Activated CD8-positive, alpha-beta memory T cell treated with anti-CD3 and anti-CD28 coated beads, Interleukin-2, amount 50 U/mL, for 24 hours (primary cell): ENCODE data around the gene RMDN2.
"Not testable (repeated sequence)": the region's sequence is repeated elsewhere in the genome, so short reads cannot be mapped to it uniquely, and the experiment has no call there.

Experiments
- DNase-seq: peaks from one replicate; pipeline ENCODE4 v3.0.0-alpha.2; 2020; ENCODE audit errors: extremely low read depth

RMDN2 gene

DNA sequence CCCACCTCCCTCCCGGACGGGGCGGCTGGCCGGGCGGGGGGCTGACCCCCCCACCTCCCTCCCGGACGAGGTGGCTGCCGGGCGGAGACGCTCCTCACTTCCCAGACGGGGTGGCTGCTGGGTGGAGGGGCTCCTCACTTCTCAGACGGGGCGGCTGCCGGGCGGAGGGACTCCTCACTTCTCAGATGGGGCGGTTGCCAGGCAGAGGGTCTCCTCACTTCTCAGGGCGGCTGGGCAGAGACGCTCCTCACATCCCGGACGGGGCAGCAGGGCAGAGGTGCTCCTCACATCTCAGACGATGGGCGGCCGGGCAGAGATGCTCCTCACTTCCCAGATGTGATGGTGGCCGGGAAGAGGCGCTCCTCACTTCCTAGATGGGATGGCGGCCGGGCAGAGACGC lies 7.8 kb downstream of the RMDN2 start:
- not testable (repeated sequence) for DNase-seq

GRCh38 chr2:37934591-37935513 lies 9.8 kb downstream of the RMDN2 start:
- no peak for DNase-seq

DNA sequence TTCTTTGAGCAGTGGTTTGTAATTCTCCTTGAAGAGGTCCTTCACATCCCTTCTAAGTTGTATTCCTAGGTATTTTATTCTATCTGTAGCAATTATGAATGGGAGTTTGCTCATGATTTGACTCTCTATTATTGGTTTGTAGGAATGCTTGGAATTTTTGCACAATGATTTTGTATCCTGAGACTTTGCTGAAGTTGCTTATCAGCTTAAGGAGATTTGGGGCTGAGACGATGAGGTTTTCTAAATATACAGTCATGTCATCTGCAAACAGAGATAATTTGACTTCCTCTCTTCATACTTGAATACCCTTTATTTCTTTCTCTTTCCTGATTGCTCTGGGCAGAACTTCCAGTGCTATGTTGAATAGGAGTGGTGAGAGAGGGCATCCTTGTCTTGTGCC lies 12.5 kb downstream of the RMDN2 start:
- not testable (repeated sequence) for DNase-seq

DNA sequence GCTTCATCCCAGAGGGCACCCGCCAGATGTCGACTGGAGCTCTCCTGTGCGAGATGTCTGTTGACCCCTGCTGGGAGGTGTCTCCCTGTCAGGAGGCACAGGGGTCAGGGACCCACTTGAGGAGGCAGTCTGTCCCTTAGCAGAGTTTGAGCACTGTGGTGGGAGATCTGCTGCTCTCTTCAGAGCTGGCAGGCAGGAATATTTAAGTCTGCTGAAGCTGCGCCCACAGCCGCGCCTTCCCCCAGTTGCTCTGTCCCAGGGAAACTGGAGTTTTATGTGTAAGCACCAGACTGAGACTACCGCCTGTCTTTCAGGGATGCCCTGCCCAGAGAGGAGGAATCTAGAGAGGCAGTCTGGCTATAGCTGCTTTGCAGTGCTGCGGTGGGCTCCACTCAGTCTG lies 16.2 kb downstream of the RMDN2 start:
- not testable (repeated sequence) for DNase-seq

DNA sequence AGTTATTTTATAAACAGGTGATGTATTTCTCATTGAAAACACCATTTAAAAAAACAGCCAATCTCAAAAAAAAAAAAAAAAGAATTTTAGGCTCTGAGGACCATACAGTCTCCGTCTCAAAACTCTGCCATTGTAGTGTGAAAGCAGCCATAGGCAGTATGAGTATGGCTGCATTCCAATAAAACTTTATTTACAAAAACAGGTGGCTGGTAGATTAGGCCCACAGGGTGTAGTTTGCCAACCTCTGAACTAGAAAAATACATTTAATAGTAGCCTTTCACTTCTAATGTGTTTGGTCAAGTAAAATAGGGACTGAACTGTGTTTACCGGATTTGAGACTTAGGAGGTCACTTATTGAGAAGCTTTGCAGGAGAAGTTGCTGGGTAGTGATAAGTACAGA lies 19.2 kb downstream of the RMDN2 start:
- no peak for DNase-seq

DNA sequence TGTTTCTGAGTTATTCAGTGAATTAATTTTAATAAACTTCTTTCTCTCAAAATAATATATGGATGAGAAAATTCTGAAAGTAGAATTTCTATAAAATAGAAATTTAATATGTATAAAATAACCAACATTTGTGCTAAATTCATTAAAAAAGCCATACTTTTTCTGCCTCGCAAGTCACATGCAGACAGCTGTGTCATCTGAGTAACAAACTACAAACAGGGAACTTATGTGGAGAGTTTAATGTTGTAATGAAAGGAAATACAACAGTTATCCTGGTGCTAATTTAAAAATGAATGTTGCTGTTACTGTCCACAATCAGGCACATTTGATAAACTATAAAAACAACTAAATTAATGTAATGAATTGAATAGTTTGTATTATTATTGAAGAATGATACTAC lies 22.2 kb downstream of the RMDN2 start:
- DNase-seq, result no peak

DNA sequence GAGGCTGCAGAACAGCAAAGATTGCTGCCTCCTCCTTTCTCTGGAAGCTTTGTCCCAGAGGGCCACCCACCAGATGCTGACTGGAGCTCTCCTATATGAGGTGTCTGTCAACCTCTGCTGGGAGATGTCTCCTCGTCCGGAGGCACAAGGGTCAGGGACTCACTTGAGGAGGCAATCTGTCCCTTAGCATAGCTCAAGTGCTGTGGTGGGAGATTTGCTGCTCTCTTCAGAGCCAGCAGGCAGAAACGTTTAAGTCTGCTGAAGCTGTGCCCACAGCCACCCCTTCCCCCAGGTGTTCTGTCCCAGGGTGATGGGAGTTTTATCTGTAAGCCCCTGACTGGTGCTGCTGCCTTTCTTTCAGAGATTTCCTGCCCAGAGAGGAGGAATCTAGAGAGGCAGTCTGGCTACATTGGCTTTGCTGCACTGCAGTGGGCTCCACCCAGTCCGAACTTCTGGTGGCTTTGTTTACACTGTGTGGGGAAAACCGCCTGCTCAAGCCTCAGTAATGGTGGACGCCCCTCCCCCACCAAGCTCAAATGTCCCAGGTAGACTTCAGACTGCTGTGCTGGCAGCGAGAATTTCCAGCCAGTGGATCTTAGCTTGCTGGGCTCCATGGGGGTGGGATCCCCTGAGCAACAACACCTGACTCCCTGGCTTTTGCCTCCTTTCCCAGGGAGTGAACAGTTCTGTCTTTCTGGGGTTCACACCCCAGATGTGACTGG lies 37.1 kb downstream of the RMDN2 start:
- not testable (repeated sequence) for DNase-seq

GRCh38 chr2:37962740-37963121 lies 37.6 kb downstream of the RMDN2 start:
- DNase-seq, result not testable (repeated sequence)

DNA sequence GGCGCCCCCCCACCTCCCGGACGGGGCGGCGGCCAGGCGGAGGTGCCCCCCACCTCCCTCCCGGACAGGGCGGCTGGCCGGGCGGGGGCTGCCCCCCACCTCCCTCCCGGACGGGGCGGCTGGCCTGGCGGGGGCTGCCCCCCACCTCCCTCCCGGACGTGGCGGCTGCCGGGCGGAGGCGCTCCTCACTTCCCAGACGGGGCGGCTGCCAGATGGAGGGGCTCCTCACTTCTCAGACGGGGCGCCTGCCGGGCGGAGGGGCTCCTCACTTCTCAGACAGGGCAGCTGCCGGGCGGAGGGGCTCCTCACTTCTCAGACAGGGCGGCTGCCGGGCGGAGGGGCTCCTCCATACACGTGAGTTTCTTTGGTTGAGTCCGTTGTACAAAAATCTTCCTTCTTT lies 38.8 kb downstream of the RMDN2 start:
- DNase-seq, result not testable (repeated sequence)

GRCh38 chr2:37966326-37966725 lies 41.2 kb downstream of the RMDN2 start:
- DNase-seq, result no peak

DNA sequence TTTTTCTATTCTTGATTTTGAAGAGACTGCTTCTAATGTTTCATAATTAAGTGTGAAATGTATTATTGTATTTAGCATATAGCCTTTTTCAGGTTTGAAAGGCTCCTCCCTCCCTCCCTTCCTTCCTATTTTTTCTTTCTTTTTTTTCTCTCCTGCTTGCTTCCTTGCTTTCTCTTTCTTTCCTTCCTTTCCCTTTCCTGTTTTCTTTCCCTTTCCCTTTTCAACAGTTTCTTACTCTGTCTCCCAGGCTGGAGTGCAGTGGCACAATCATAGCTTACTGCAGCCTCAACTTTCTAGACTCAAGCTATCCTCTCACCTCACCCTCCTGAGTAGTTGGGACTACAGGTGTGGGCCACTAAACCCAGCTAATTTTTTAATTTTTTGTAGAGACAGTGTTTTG lies 44.6 kb downstream of the RMDN2 start:
- DNase-seq, result no peak

- no peak for DNase-seq
Observed at GRCh38 chr2:37971971-37972370, 46.9 kb downstream of the RMDN2 start.

- DNase-seq, result no peak
Observed at GRCh38 chr2:37973615-37974353, 48.7 kb downstream of the RMDN2 start.

DNA sequence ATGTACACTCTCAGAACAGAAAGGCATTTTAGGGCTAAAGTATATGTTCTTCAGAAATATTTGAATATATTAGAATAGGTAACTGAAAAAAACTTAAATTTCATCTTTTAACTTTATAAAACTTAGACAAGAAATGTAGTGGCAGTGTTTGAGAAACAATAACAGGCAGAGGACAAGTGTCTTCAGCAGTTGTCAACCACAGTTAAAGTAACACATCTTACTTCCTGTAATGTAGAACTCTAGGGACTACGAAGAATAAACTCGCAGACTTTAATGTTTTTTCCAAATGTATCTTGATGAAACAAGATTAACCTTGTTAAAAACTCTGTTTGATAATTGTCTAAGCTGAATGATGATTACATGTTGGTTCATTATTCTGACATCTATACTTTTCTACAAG lies 50.7 kb downstream of the RMDN2 start:
- DNase-seq, result no peak

GRCh38 chr2:37976411-37976810 lies 51.3 kb downstream of the RMDN2 start:
- DNase-seq, result no peak

- DNase-seq, result peak; percentile 15
Observed at GRCh38 chr2:37982147-37982582, 57.1 kb downstream of the RMDN2 start.

GRCh38 chr2:37982847-37983246 lies 57.8 kb downstream of the RMDN2 start:
- DNase-seq, result no peak

- no peak for DNase-seq
Observed at GRCh38 chr2:37983719-37984118, 58.6 kb downstream of the RMDN2 start.

GRCh38 chr2:37984176-37984575 lies 59.1 kb downstream of the RMDN2 start:
- DNase-seq, result no peak

DNA sequence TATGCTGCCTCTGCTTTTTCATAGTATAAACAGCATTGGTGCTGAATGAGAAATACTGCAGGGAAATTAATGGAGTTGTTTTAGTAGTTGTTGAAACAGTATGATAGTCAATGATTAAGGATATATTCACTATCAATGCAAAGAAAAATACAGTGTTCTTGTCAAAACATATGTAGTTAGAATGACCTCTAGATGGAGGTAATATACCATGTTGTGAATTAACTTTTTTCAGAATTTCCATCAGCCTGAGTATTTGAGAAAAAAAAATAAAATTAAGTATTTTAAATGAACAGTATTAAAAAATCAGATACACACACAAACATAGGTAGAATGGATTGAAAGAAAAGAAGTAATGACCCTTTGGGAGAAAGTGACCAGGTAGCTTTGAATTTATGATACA lies 59.5 kb downstream of the RMDN2 start:
- no peak for DNase-seq

DNA sequence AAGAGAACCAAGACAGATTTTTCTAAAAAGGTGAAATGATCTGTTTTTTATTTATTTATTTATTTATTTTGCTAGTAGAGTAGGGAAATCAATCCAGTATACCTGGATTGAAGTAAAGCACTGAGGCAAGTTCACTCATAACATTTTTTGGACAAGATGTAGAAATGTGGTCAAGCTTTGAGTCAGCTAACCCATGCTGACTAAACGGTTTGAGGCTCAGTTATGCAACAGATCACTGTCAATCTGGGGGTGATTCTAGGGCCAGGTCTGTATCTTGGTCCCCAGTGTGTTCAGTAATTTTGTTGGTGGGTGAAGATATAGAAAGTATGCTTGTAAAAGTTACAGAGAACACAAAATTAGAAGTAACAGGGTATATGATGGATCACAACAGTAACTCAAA lies 60.2 kb downstream of the RMDN2 start:
- DNase-seq, result no peak

- DNase-seq, result no peak
Observed at GRCh38 chr2:37987098-37987775, 62.1 kb downstream of the RMDN2 start.
